ENCODE results near the gene OR2T4. TPM values are rescaled to one million over a fixed set of nuclear protein-coding genes. Genes with fewer than 3 reads are reported as not detected.

Gene OR2T4
- not detected in 2 replicates for total RNA-seq

GRCh38 chr1:248361121-248361715 is at the start of gene OR2T4:
Gene OR2T4 (plus strand): TSS chr1:248361665. CDS start chr1:248361665, 0 bp downstream.

GRCh38 chr1:248324468-248324867 is 37.0 kb upstream of the OR2T4 start, which contains the start of gene OR2M7:
Gene OR2M7 (minus strand): TSS chr1:248324568. CDS start chr1:248324568, 0 bp downstream.

GRCh38 chr1:248348475-248348874 is 13.0 kb upstream of the OR2T4 start, which contains the start of gene OR14C36:
Gene OR14C36 (plus strand): TSS chr1:248348775. CDS start chr1:248348775, 0 bp downstream.

GRCh38 chr1:248375446-248375845 is 14.0 kb downstream of the OR2T4 start, which contains the start of gene OR2T6:
Gene OR2T6 (plus strand): TSS chr1:248375746. CDS start chr1:248387609, 11,863 bp downstream.

DNA sequence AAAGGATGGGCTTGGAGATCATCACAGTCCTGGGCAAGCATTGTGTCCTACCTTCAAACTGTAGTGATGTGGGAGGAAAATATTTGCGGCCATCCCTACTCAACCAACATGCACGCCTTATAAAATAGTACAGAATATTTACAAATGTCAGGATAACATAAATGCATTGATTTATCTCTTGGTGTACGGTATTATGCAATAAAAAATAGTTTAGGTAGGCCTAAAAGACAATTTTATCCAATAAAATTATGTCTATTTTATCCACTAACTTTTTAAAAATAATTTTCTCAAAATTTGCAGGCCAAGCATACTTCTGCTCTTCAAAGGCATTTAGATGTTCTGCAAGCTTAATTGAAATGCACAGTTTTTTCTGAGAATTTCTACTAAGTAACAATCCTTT is 41.3 kb downstream of the OR2T4 start, which contains the start of gene OR2T1:
TSS of gene OR2T1 (plus strand) at position 301 of the 400 bp plus-strand sequence. CDS start 3,100 bp downstream, outside the sequence.

Other genes starting within 250 kb of the OR2T4 start
- gene OR2M5, start 216.5 kb upstream of the OR2T4 start, total RNA-seq = not detected in 2 replicates
- not detected in 2 replicates for gene OR2M2, start 186.8 kb upstream of the OR2T4 start, total RNA-seq
- not detected in 2 replicates for gene OR2M3, start 164.4 kb upstream of the OR2T4 start, total RNA-seq
- not detected in 2 replicates for gene OR2M4, start 130.2 kb upstream of the OR2T4 start, total RNA-seq
- not detected in 2 replicates for gene OR2T33, start 83.7 kb upstream of the OR2T4 start, total RNA-seq
- gene OR2T12, start 58.2 kb upstream of the OR2T4 start, total RNA-seq = not detected in 2 replicates
- gene OR2M7, start 37.1 kb upstream of the OR2T4 start, total RNA-seq = not detected in 2 replicates
- gene OR14C36, start 12.9 kb upstream of the OR2T4 start, total RNA-seq = not detected in 2 replicates
- gene OR2T6, start 14.1 kb downstream of the OR2T4 start, total RNA-seq = not detected in 2 replicates
- gene OR2T1, start 41.4 kb downstream of the OR2T4 start, total RNA-seq = not detected in 2 replicates
- not detected in 2 replicates for gene OR2T2, start 84.0 kb downstream of the OR2T4 start, total RNA-seq
- not detected in 2 replicates for gene OR2T3, start 111.7 kb downstream of the OR2T4 start, total RNA-seq
- gene OR2T5, start 126.9 kb downstream of the OR2T4 start, total RNA-seq = not detected in 2 replicates
- not detected in 2 replicates for gene OR2G6, start 146.4 kb downstream of the OR2T4 start, total RNA-seq
- not detected in 2 replicates for gene OR2T29, start 201.1 kb downstream of the OR2T4 start, total RNA-seq
- gene OR2T34, start 213.1 kb downstream of the OR2T4 start, total RNA-seq = not detected in 2 replicates
- not detected in 2 replicates for gene OR2T10, start 236.0 kb downstream of the OR2T4 start, total RNA-seq